ACC112 (cell line): ENCODE data around the gene PLEKHG4B.
"Not testable (repeated sequence)": the region's sequence is repeated elsewhere in the genome, so short reads cannot be mapped to it uniquely, and the experiment has no call there.

ENCODE experiments used
- H2AFZ ChIP-seq: fragments of 200-600 bp; sonication (generic); one replicate; pipeline ENCODE4 v1.6.0; 2017; ENCODE audit warnings: antibody characterized with exemption, low read length; ENCODE audit not compliant: unreplicated experiment
- H3K27ac ChIP-seq: fragments of 200-600 bp; sonication (generic); 2 replicates; pipeline ENCODE4 v1.5.1; 2014; ENCODE audit warnings: low read depth, mild to moderate bottlenecking, antibody characterized with exemption, low read length, moderate library complexity
- H3K27me3 ChIP-seq: fragments of 200-600 bp; sonication (generic); 2 replicates; pipeline ENCODE4 v1.6.1; 2014; ENCODE audit warnings: mild to moderate bottlenecking, antibody characterized with exemption, low read length, moderate library complexity, mixed read lengths; ENCODE audit not compliant: insufficient read depth
- H3K36me3 ChIP-seq: fragments of 200-600 bp; sonication (generic); 2 replicates; pipeline ENCODE4 v1.6.1; 2016; ENCODE audit warnings: mild to moderate bottlenecking, antibody characterized with exemption, low read length, moderate library complexity, mixed read lengths; ENCODE audit not compliant: insufficient read depth
- H3K4me1 ChIP-seq: fragments of 200-600 bp; sonication (generic); one replicate; pipeline ENCODE4 v1.6.1; 2016; ENCODE audit warnings: low read length, mixed read lengths; ENCODE audit not compliant: insufficient read depth, unreplicated experiment, control insufficient read depth
- H3K4me3 ChIP-seq: fragments of 200-600 bp; sonication (generic); 2 replicates; pipeline ENCODE4 v1.5.1; 2014; ENCODE audit warnings: mild to moderate bottlenecking, low read depth, low read length
- H3K79me2 ChIP-seq: fragments of 200-600 bp; sonication (generic); one replicate; pipeline ENCODE4 v1.6.0; 2016; ENCODE audit warnings: low read length; ENCODE audit not compliant: control insufficient read depth, unreplicated experiment, insufficient read depth

PLEKHG4B gene

GRCh38 chr5:96976-97660, 5.2 kb downstream of the PLEKHG4B start:
- no peaks in the 10 kb centered on the region for H3K79me2 ChIP-seq
- H3K4me1 ChIP-seq: no peaks in the 10 kb centered on the region
- no peak overlapping the region for H2AFZ ChIP-seq
- peaks cover 69% of the 10 kb centered on the region for H3K27me3 ChIP-seq
- H3K36me3 ChIP-seq: no peaks in the 10 kb centered on the region
- H3K27ac ChIP-seq: no peak overlapping the region
- no peak overlapping the region for H3K4me3 ChIP-seq

GRCh38 chr5:99815-100214, 7.8 kb downstream of the PLEKHG4B start:
- Histone ChIP-seq H3K4me1 (no peaks in the 10 kb centered on the region), H3K27me3 (peaks cover 69% of the 10 kb centered on the region), H2AFZ (no peak overlapping the region), H3K79me2 (no peaks in the 10 kb centered on the region), H3K4me3 (no peak overlapping the region), H3K27ac (no peak overlapping the region), H3K36me3 (no peaks in the 10 kb centered on the region)

GRCh38 chr5:102411-103043, 10.6 kb downstream of the PLEKHG4B start:
- Histone ChIP-seq H2AFZ (no peak overlapping the region), H3K79me2 (no peaks in the 10 kb centered on the region), H3K27me3 (peaks cover 69% of the 10 kb centered on the region), H3K27ac (no peak overlapping the region), H3K4me1 (no peaks in the 10 kb centered on the region), H3K4me3 (no peak overlapping the region), H3K36me3 (no peaks in the 10 kb centered on the region)

- H2AFZ ChIP-seq, H3K79me2 ChIP-seq, H3K27ac ChIP-seq, H3K4me3 ChIP-seq, H3K4me1 ChIP-seq, H3K36me3 ChIP-seq: not testable (repeated sequence)
- peaks cover 67% of the 10 kb centered on the region for H3K27me3 ChIP-seq
Measured at GRCh38 chr5:104106-104505, 12.1 kb downstream of the PLEKHG4B start.

- Histone ChIP-seq H3K27ac (no peak overlapping the region), H3K4me1 (no peaks in the 10 kb centered on the region)
Measured at GRCh38 chr5:104778-105296, 12.9 kb downstream of the PLEKHG4B start.

DNA sequence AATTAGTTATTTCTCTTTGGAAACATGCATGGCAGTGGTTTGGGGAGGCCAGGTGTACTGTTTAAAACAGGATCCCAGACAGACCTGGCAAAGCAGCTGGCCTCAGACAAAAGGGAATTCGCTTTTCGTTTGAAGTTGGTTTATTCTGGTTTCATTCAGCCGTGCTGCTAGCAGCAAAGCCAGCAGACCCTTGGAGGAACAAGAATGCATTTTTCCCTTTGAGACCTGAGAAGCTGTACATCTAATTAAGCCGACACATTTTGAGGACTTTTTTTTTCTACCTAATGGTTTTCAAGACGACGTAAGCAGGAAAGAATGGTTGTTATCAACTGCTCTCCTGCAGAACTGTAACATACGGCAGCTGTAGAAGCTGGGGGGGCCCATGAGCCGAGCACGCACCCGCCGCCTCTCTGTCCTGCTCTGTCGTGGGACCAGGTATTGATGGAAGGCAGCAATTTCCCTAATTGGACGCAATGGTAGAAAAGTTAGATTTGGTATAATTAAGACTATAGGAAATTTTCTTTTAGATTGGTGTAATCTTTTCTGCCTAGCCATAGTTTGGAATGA, 13.6 kb downstream of the PLEKHG4B start:
- H3K79me2 ChIP-seq: no peaks in the 10 kb centered on the region
- no peaks in the 10 kb centered on the region for H3K4me1 ChIP-seq
- no peak overlapping the region for H3K4me3 ChIP-seq
- H3K27me3 ChIP-seq: peaks cover 56% of the 10 kb centered on the region
- no peak overlapping the region for H2AFZ ChIP-seq
- no peaks in the 10 kb centered on the region for H3K36me3 ChIP-seq
- no peak overlapping the region for H3K27ac ChIP-seq

More at GRCh38 chr5:104778-105296, 12.9 kb downstream of the PLEKHG4B start:
- no peak overlapping the region for H2AFZ ChIP-seq
- peaks cover 60% of the 10 kb centered on the region for H3K27me3 ChIP-seq
- H3K79me2 ChIP-seq: no peaks in the 10 kb centered on the region
- no peaks in the 10 kb centered on the region for H3K36me3 ChIP-seq
- no peak overlapping the region for H3K4me3 ChIP-seq

- no peaks in the 10 kb centered on the region for H3K79me2 ChIP-seq
- no peak overlapping the region for H2AFZ ChIP-seq
- H3K4me3 ChIP-seq: no peak overlapping the region
- no peaks in the 10 kb centered on the region for H3K4me1 ChIP-seq
- no peak overlapping the region for H3K27ac ChIP-seq
- no peaks in the 10 kb centered on the region for H3K36me3 ChIP-seq
- H3K27me3 ChIP-seq: peaks cover 56% of the 10 kb centered on the region
Measured at GRCh38 chr5:106587-106986, 14.6 kb downstream of the PLEKHG4B start.

GRCh38 chr5:107526-107925, 15.6 kb downstream of the PLEKHG4B start:
- Histone ChIP-seq H3K4me1 (no peaks in the 10 kb centered on the region), H3K4me3 (no peak overlapping the region), H2AFZ (no peak overlapping the region), H3K27me3 (peaks cover 54% of the 10 kb centered on the region), H3K36me3 (no peaks in the 10 kb centered on the region), H3K79me2 (no peaks in the 10 kb centered on the region), H3K27ac (no peak overlapping the region)

- no peak overlapping the region for H3K27ac ChIP-seq
- H3K27me3 ChIP-seq: peaks cover 52% of the 10 kb centered on the region
- no peaks in the 10 kb centered on the region for H3K79me2 ChIP-seq
- no peaks in the 10 kb centered on the region for H3K36me3 ChIP-seq
- H3K4me3 ChIP-seq: no peak overlapping the region
- H3K4me1 ChIP-seq: no peaks in the 10 kb centered on the region
- H2AFZ ChIP-seq: no peak overlapping the region
Measured at GRCh38 chr5:109826-110225, 17.9 kb downstream of the PLEKHG4B start.

DNA sequence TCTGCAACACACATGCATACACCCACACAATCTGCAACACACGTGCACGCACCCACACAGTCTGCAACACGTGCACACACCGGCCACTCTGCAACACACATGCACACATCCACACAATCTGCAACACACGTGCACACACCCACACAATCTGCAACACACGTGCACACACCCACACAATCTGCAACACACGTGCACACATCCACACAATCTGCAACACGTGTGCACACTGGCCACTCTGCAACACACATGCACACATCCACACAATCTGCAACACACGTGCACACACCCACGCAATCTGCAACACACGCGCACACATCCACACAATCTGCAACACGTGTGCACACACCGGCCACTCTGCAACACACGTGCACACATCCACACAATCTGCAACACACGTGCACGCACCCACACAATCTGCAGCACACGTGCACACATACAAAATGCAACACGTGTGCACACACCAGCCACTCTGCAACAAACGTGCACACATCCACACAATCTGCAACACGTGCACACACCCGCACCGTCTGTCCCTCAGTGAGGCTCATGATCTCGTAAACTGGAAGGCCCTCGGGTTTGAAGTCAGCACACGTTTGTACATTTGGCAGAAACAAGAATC, 18.4 kb downstream of the PLEKHG4B start:
- H3K4me3 ChIP-seq: no peak overlapping the region
- no peaks in the 10 kb centered on the region for H3K36me3 ChIP-seq

More for the DNA sequence above, 18.4 kb downstream of the PLEKHG4B start:
- Histone ChIP-seq H2AFZ (no peak overlapping the region), H3K27me3 (peaks cover 52% of the 10 kb centered on the region), H3K27ac (no peak overlapping the region), H3K4me1 (no peaks in the 10 kb centered on the region), H3K79me2 (no peaks in the 10 kb centered on the region)
